ENCODE results near the gene ARL9.

Gene ARL9

DNA sequence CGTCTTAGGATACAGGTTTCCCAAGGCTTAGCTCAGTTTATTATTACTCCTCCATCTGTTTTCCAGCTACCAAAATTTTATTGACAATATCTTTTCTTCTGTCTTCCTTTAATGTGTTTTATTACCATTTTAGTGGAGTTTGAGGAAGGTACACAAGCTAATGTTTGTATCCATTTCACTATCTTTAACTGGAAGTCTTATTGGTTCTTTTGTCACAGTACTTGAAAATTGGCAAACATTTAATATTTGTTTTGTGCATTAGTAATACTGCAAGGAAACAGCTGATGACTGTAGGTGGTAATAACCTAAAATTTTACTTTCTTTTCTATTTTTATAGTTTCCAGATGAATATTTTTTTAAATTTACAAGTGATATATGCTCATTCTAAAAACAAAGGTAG lies 9.3 kb upstream of the ARL9 start:
- TF ChIP-seq, protein P1, sequence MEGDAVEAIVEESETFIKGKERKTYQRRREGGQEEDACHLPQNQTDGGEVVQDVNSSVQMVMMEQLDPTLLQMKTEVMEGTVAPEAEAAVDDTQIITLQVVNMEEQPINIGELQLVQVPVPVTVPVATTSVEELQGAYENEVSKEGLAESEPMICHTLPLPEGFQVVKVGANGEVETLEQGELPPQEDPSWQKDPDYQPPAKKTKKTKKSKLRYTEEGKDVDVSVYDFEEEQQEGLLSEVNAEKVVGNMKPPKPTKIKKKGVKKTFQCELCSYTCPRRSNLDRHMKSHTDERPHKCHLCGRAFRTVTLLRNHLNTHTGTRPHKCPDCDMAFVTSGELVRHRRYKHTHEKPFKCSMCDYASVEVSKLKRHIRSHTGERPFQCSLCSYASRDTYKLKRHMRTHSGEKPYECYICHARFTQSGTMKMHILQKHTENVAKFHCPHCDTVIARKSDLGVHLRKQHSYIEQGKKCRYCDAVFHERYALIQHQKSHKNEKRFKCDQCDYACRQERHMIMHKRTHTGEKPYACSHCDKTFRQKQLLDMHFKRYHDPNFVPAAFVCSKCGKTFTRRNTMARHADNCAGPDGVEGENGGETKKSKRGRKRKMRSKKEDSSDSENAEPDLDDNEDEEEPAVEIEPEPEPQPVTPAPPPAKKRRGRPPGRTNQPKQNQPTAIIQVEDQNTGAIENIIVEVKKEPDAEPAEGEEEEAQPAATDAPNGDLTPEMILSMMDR (IDR thresholded peaks at IDR 0.05; ENCODE audit: low read depth, low read length): no peak
- no peak for DNase-seq (ENCODE audit: extremely low read depth, low read depth)

DNA sequence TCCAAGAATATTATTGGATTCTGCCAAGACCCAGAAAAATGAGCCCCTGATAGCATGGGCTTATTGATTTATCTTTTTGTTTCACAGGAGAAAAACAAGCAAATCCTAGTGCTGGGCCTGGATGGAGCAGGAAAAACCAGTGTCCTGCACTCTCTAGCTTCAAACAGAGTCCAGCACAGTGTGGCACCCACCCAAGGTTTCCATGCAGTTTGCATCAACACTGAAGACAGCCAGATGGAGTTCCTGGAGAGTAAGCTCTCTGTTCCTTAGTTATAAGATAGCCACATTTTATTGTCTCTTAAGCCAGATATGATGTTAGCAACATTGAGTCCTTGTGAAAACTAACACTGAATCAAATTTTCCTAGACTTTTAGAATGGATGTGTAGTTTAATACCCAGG lies 5.5 kb downstream of the ARL9 start:
- no peak for DNase-seq (ENCODE audit: extremely low read depth, low read depth)
- TF ChIP-seq, protein P1 (IDR thresholded peaks at IDR 0.05; ENCODE audit: low read depth, low read length): no peak

DNA sequence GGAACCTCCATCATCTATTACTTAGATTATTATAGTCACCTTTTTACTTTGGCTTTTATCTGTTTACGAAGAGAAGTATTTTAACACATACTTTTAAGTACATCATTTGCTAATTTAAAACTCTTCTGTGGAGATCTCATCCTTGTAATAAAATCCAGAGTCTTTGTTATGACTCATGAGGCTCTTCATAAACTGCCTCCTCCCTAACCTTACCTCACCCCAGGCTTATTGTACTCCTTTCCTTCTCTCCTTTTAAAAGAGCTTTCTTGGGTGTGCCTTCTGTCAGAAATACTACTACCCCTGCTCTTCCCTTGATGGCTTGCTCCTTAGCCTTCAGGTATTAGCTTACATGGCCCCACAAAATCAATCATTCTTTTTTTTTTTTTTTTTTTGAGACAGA lies 6.6 kb downstream of the ARL9 start:
- no peak for DNase-seq (ENCODE audit: extremely low read depth, low read depth)
- TF ChIP-seq, protein P1 (IDR thresholded peaks at IDR 0.05; ENCODE audit: low read depth, low read length): no peak

DNA sequence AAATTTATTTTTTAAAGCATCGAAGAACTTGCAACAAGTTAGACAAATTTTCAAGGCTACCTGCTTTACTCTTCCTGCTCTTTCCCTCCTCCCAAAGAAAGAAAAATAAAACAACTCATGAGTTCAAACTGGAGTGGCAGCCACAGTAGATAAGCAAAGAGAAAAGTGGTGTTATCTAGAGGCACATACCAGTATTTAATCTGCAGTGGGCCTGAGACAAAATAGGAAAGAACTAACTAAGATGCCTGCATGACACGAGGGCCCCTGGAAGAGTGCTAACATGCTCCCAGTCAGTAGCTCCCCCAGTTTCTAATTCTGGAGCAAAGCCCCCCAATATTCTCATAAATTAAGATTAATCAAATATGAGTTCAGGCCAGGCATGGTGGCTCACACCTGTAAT lies 7.9 kb downstream of the ARL9 start:
- no peak for DNase-seq (ENCODE audit: extremely low read depth, low read depth)
- TF ChIP-seq, protein P1 (IDR thresholded peaks at IDR 0.05; ENCODE audit: low read depth, low read length): no peak

DNA sequence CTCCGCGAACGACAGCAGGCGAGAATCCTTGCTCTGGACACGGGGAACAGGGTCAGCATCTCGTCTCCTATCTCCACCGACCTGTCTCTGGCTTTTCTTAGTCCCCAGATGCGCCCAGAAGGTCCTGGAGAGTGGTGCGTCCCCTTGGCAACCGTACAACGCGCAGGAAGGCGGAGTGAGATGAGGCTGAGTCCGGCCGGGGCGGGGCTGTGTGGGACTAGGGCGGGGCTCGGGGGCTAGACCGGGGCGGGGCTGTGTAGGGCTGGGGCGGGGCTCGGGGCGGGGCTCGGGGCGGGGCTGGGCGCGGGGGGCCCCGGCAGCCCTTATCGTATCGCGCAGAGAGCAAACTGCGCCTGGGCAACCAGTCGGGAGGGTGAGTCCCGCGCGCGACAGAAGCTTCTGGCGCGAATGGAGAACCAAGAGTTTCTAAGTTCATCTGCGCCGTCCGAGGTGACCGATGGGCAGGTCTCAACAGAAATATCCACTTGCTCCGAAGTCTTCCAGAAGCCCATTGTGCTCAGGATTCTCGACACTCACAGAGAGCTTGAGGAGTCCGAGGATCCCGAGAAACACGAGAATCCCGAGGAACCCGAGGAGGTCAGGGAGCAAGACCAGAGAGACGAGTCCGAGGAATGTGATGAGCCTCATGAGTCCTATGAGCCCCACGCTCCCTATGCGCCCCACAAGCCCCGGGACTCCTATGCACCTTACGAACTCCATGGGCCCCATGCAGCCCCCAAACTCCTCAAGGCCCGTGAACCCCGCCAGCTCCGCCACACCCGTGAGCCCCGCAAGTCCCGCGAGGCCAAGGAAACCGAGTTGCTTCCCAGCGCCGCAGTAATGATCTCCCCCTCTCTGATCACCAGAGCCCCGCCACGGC lies 24.9 kb downstream of the ARL9 start:
- TF ChIP-seq, protein P1 (IDR thresholded peaks at IDR 0.05; ENCODE audit: low read depth, low read length): no peak
- DNase-seq (ENCODE audit: extremely low read depth, low read depth): peak; percentile 35

DNA sequence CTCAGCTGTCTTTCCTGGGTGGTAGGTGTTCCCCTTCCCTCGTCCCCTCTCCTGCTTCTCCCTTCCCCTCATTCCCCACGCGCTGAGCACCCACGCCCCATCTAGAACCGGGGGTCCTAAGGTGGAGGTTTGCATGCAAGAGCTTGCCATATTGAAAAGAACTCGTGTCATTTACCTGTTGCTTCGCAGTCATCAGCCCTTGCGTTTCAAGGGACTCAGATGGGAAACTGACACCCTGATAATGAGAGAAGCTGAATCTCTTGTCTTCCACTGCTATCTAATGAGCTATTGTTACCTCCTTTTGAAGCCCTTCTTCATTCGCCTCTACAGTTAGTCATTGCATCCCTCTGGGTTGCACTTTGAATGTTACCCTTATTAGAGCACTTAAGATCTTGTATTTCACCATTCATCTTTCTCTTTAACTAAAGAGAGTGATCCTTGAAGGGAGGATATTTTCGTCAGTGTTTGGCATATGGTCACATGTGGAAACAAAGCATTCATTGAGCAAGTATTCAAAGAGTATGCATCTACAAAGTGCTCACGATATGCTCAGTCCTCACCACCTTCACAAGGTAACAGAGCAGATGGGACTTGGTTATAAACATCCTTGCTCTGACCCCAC lies 25.7 kb downstream of the ARL9 start:
- no peak for DNase-seq (ENCODE audit: extremely low read depth, low read depth)
- TF ChIP-seq, protein P1 (IDR thresholded peaks at IDR 0.05; ENCODE audit: low read depth, low read length): no peak

DNA sequence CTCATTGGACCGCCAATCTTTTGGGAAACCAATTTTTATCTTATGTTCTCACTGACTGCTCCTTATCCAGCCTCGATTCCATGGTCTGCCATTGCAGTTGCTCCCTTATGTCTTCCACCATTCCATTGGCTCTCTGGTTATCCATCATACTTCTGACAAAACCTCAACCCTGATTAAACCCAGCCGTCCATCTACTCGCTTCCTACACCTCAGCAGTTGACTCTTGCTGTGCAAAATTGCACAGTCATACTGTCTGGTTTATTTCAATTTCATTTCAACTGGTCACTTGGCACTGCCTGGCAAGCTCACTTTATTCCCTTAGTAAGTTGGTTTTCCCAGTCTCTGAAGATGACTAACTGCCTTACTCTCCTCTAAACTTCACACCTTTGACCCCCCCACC lies 26.2 kb downstream of the ARL9 start:
- DNase-seq (ENCODE audit: extremely low read depth, low read depth): no peak
- TF ChIP-seq, protein P1 (IDR thresholded peaks at IDR 0.05; ENCODE audit: low read depth, low read length): no peak

All from AG09319 (cell line).